ENCODE measurements around the gene CRACR2B.
A peak's percentile ranks its signal among the peaks of the same experiment; 100 is the strongest.

The CRACR2B gene

DNA sequence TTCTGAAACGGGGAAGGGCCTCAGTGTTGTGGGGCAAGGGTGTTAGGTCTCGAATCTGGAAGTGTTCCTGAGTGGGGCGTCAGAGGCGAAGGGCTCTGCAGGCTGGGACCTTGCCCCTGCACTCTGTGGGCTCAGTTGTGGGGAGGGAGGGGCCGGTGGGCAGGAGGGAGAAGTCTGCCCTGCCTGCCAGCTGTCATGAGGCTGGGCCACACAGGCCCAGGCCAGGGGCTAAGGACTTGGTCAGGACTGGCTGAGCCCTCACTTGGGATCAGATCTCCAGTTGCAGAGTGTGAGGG is at the start of gene CRACR2B:
Gene CRACR2B, plus strand, starts transcription at position 23 of the 296 bp plus-strand sequence. CDS start 689 bp downstream, outside the sequence.
- no peak for DNase-seq (ENCODE audit: low spot score)
- H3K4me3 ChIP-seq = peak within 1 kb of the TSS; percentile 69
- H3K27ac ChIP-seq = peak within 1 kb of the TSS; percentile 37 to 70
- TF ChIP-seq, protein P1, sequence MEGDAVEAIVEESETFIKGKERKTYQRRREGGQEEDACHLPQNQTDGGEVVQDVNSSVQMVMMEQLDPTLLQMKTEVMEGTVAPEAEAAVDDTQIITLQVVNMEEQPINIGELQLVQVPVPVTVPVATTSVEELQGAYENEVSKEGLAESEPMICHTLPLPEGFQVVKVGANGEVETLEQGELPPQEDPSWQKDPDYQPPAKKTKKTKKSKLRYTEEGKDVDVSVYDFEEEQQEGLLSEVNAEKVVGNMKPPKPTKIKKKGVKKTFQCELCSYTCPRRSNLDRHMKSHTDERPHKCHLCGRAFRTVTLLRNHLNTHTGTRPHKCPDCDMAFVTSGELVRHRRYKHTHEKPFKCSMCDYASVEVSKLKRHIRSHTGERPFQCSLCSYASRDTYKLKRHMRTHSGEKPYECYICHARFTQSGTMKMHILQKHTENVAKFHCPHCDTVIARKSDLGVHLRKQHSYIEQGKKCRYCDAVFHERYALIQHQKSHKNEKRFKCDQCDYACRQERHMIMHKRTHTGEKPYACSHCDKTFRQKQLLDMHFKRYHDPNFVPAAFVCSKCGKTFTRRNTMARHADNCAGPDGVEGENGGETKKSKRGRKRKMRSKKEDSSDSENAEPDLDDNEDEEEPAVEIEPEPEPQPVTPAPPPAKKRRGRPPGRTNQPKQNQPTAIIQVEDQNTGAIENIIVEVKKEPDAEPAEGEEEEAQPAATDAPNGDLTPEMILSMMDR (IDR thresholded peaks at IDR 0.05) = no peak

DNA sequence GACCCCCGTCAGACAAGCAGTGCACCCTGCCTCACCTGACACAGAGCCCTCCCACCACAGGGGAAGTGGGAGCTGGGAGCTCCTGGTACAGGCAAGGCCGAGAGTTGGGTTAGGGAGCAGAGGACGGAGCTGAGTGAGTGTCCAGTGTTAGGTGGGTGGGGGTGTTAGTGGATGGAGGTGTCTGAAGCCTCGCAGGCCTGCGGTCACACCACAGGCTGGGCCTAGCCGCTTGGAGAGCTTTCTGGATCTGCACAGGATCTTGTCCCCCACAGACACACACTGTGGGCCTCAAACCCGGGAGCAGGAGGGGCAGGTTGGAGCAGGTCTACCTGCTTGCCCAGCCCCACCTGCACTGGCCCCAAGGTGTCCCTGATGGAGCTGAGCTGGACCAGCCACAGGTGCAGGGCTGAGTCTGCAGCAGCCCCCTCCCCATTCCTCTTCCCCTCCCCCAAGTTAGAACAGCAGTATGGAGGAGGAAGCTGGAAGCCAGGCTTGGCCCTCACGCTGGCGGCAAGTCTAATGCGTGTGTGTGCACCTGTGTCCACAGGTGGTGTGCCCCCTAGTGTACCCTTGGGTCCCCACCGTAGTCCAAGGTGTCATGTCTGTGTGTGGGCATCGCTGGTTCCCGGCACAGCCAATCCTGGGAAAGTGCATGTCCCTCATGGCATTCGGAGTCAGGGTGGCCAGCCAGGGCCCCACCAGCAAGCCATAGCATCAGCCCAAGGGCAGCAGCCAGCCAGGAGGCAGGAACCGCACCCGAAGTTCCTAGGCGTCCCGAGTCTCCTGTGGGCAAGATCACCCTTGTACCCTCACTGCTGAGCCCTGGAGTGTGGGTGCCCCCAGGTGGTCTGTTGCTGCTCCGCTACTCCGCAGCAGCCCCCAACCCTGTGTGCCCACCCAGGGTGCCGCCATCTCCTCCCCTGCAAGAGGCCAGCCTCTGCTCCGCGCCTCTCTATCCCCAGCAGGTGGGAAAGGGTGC is 48.5 kb upstream of the CRACR2B start:
- Histone ChIP-seq H3K27ac (no peak overlapping the region), H3K4me3 (no peak overlapping the region)
- DNase-seq (ENCODE audit: low spot score) = no peak
- TF ChIP-seq, protein P1 (IDR thresholded peaks at IDR 0.05) = no peak

DNA sequence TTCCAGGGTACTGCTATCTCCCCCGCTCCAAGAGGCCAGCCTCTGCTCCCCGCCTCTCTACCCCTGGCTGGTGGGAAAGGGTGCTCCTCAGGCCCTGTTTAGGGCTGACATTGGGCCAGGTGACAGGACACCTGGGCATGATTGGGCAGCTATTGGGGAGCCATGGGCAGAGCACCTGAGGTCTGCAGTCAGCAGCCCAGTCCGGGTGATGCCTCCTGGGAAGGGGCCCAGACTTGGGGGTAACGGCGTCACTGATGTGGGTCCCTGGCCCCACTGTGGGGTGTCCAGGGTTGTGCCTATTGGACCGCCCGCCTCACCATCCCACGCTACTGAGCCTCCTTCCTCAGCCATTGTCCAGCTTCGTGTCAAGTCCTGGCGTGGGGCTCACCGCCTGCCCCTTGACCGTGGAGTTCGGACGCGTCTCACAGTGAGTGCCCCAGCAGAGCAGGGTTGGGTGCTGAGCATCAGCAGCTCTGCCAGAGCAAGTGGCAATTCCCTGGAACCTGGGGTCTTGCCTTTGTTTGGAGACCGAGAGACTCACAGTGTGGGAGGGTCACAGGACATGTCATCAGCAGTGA is 47.7 kb upstream of the CRACR2B start:
- no peak overlapping the region for H3K4me3 ChIP-seq
- no peak overlapping the region for H3K27ac ChIP-seq
- TF ChIP-seq, protein P1 (IDR thresholded peaks at IDR 0.05) = no peak
- no peak for DNase-seq (ENCODE audit: low spot score)

DNA sequence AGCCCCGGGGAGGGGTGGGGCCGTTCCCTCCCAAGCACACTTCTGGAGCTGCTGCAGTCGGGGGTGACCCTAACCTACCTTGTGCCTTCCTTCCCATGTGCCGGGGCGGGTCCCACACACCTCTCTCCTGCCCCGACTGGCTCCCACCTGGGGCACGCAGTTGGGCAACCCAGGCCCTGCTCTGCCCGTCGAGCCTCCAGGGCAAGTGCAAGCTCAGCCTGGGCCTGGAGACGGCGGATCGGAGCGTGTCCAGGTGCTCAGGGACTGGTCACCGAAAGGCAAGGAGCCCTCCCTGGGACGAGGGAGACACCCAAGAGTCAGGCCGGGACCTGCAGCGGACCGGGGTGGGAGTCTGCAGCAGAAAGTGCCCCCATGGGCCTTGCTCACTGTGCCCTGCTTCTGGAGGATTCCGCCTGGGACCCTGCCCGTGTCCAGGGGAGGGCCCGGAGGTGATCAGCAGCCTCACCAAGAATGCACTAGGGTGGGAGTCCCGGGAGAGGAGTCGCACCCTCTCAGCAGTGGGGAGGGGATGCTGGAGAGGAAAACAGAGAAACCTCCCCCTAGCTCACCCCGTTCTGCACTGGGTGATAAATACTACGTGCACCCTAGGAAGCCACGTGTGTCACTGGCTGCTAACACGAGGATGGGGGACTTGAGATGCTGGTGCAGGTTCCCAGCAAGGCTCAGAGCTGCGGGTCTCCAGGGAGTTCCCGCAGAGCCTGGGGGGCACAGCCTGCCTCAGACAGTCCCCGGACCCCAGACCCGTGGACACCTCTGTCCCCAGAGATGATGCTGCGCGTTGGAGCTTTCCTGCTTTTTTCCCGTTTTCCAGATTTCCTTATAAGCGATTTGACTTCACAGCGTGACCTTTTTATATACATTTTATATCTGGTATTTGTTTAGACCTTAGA is 45.2 kb upstream of the CRACR2B start:
- H3K27ac ChIP-seq = no peak overlapping the region
- no peak for DNase-seq (ENCODE audit: low spot score)
- no peak overlapping the region for H3K4me3 ChIP-seq
- TF ChIP-seq, protein P1 (IDR thresholded peaks at IDR 0.05) = no peak

DNA sequence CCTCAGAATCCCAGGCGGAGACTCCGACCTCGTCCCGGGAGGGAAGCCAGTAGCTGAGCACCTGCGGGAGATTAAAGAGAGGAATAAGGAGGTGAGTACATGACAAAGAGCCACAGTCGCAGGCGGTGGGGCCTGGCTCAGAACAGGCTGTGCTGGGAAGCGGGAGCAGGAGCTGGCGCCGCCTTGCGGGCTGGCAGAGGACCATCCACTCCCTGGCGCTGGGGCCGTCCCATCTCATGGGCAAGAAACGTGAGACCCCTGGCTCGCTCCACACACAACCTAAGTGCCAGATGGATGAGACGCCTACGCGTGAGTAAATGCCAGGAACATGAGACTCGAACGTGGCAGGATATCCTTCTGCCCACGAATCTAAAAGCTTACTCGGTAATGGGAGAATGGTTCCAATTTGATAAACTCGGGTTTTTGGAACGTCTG is 44.1 kb upstream of the CRACR2B start:
- TF ChIP-seq, protein P1 (IDR thresholded peaks at IDR 0.05) = peak; percentile 49
- DNase-seq (ENCODE audit: low spot score) = no peak
- H3K4me3 ChIP-seq = peak overlapping the region; percentile 30
- H3K27ac ChIP-seq = peak overlapping the region in 1 of 2 donors; percentile 26

DNA sequence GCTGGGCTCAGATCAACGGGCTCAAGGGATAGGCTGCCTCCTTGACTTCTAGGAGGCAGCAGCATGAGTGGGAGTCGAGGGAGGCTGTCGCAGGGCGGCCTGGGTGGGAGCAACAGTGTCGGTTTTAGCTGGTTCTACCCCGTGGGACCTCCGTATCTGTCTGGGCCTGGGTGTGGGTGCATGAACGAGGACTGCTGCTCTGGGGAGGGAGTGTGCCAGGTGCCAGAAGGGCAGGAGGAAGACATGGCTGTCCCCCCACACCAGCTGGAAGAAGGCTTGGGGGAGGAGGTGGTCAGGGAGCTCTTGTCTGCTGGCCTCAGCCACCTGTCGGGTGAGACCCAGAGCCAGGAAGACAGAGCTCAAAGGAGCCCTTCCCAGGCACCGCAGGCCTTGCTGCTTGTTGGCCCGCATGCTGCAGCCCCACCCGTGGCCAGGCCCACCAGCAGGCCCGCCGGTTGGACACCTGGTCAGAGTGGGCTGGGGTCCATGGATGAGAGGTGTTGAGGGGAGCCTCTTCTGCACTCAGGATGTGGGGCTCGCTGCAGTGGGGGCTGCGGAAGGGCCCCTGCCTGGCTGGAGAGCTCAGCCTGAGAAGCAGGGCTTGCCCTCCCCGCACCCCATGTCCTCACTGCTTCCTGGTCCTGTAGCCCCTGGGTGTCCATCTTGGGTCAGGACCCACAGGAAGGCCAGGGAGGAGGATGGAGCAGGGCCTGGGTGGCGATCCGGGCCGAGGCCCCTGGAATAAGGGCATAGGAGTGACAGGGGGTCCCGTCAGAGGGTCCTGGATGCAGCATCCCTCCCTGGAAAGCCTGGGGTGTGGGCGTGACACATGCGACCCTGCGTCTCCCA is 41.3 kb upstream of the CRACR2B start:
- Histone ChIP-seq H3K4me3 (no peak overlapping the region), H3K27ac (no peak overlapping the region)
- TF ChIP-seq, protein P1 (IDR thresholded peaks at IDR 0.05) = no peak
- DNase-seq (ENCODE audit: low spot score) = no peak

Data from coronary artery (tissue), 2 donors.